ENCODE measurements around the gene ROR2. TPM values are rescaled to one million over a fixed set of nuclear protein-coding genes. Genes with fewer than 3 reads are reported as not detected.

ROR2 gene
- polyA plus RNA-seq, 4 donors = 0.54 to 5.6 (median 3.2) TPM; not detected in 1

- FAIRE-seq (no peak), DNase-seq (no peak)
- Histone ChIP-seq H3K27me3 (ENCODE audit: control insufficient read depth in 3 of 3, insufficient read depth in 3 of 3, low read length in 3 of 3) (no peaks in the 10 kb centered on the region), H3K4me3 (ENCODE audit: low read depth in 1 of 3, low read length in 3 of 3) (no peak overlapping the region), H3K27ac (ENCODE audit: low read depth in 1 of 3, low read length in 2 of 3) (no peak overlapping the region), H3K9me3 (ENCODE audit: control insufficient read depth in 2 of 2, insufficient read depth in 1 of 2, low read depth in 1 of 2, low read length in 1 of 2) (peaks cover 0 to under 1% of the 10 kb centered on the region in 2 donors), H3K36me3 (ENCODE audit: control insufficient read depth in 3 of 3, insufficient read depth in 2 of 3, low read depth in 1 of 3, low read length in 3 of 3) (peaks cover 0 to 3% (median 0%) of the 10 kb centered on the region in 3 donors), H3K4me1 (ENCODE audit: control insufficient read depth in 3 of 3, insufficient read depth in 2 of 3, low read depth in 1 of 3, low read length in 2 of 3) (peaks cover 0 to 28% (median 0%) of the 10 kb centered on the region in 3 donors)
- WGBS, 3 donors = 94% methylated on average over 9 of the region's 9 CpGs
Measured at GRCh38 chr9:91816356-91816755, 133.7 kb downstream of the ROR2 start.

GRCh38 chr9:91815896-91816295 is 134.1 kb downstream of the ROR2 start:
- Histone ChIP-seq H3K36me3 (ENCODE audit: control insufficient read depth in 3 of 3, insufficient read depth in 2 of 3, low read depth in 1 of 3, low read length in 3 of 3) (peaks cover 0 to 3% (median 0%) of the 10 kb centered on the region in 3 donors), H3K9me3 (ENCODE audit: control insufficient read depth in 2 of 2, insufficient read depth in 1 of 2, low read depth in 1 of 2, low read length in 1 of 2) (no peaks in the 10 kb centered on the region), H3K27ac (ENCODE audit: low read depth in 1 of 3, low read length in 2 of 3) (no peak overlapping the region), H3K4me1 (ENCODE audit: control insufficient read depth in 3 of 3, insufficient read depth in 2 of 3, low read depth in 1 of 3, low read length in 2 of 3) (peaks cover 0 to 28% (median 0%) of the 10 kb centered on the region in 3 donors), H3K27me3 (ENCODE audit: control insufficient read depth in 3 of 3, insufficient read depth in 3 of 3, low read length in 3 of 3) (no peaks in the 10 kb centered on the region), H3K4me3 (ENCODE audit: low read depth in 1 of 3, low read length in 3 of 3) (no peak overlapping the region)
- WGBS, 3 donors = 93 to 95% (median 94%) methylated on average over 10 of the region's 10 CpGs
- DNase-seq (no peak), FAIRE-seq (no peak)

GRCh38 chr9:91814753-91815152 is 135.3 kb downstream of the ROR2 start:
- FAIRE-seq = no peak
- no peaks in the 10 kb centered on the region for H3K27me3 ChIP-seq (ENCODE audit: control insufficient read depth in 3 of 3, insufficient read depth in 3 of 3, low read length in 3 of 3)
- peaks cover 0 to 28% (median 0%) of the 10 kb centered on the region in 3 donors for H3K4me1 ChIP-seq (ENCODE audit: control insufficient read depth in 3 of 3, insufficient read depth in 2 of 3, low read depth in 1 of 3, low read length in 2 of 3)
- H3K36me3 ChIP-seq (ENCODE audit: control insufficient read depth in 3 of 3, insufficient read depth in 2 of 3, low read depth in 1 of 3, low read length in 3 of 3) = peaks cover 0 to 13% (median 0%) of the 10 kb centered on the region in 3 donors
- no peak overlapping the region for H3K4me3 ChIP-seq (ENCODE audit: low read depth in 1 of 3, low read length in 3 of 3)
- H3K27ac ChIP-seq (ENCODE audit: low read depth in 1 of 3, low read length in 2 of 3) = no peak overlapping the region
- DNase-seq = no peak
- WGBS, 3 donors = 71 to 75% (median 74%) methylated on average over 8 of the region's 8 CpGs
- no peaks in the 10 kb centered on the region for H3K9me3 ChIP-seq (ENCODE audit: control insufficient read depth in 2 of 2, insufficient read depth in 1 of 2, low read depth in 1 of 2, low read length in 1 of 2)

GRCh38 chr9:91814201-91814600 is 135.8 kb downstream of the ROR2 start:
- no peak overlapping the region for H3K4me3 ChIP-seq (ENCODE audit: low read depth in 1 of 3, low read length in 3 of 3)
- no peaks in the 10 kb centered on the region for H3K9me3 ChIP-seq (ENCODE audit: control insufficient read depth in 2 of 2, insufficient read depth in 1 of 2, low read depth in 1 of 2, low read length in 1 of 2)
- DNase-seq = no peak
- peaks cover 0 to 19% (median 0%) of the 10 kb centered on the region in 3 donors for H3K36me3 ChIP-seq (ENCODE audit: control insufficient read depth in 3 of 3, insufficient read depth in 2 of 3, low read depth in 1 of 3, low read length in 3 of 3)
- 68 to 82% (median 80%) methylated on average over 9 of the region's 9 CpGs for WGBS, 3 donors
- FAIRE-seq = no peak
- H3K27ac ChIP-seq (ENCODE audit: low read depth in 1 of 3, low read length in 2 of 3) = no peak overlapping the region
- H3K27me3 ChIP-seq (ENCODE audit: control insufficient read depth in 3 of 3, insufficient read depth in 3 of 3, low read length in 3 of 3) = no peaks in the 10 kb centered on the region
- peaks cover 0 to 28% (median 0%) of the 10 kb centered on the region in 3 donors for H3K4me1 ChIP-seq (ENCODE audit: control insufficient read depth in 3 of 3, insufficient read depth in 2 of 3, low read depth in 1 of 3, low read length in 2 of 3)

GRCh38 chr9:91813176-91813795 is 136.7 kb downstream of the ROR2 start:
- no peak overlapping the region for H3K4me3 ChIP-seq (ENCODE audit: low read depth in 1 of 3, low read length in 3 of 3)
- FAIRE-seq (no peak), DNase-seq (no peak)
- no peaks in the 10 kb centered on the region for H3K9me3 ChIP-seq (ENCODE audit: control insufficient read depth in 2 of 2, insufficient read depth in 1 of 2, low read depth in 1 of 2, low read length in 1 of 2)
- no peaks in the 10 kb centered on the region for H3K27me3 ChIP-seq (ENCODE audit: control insufficient read depth in 3 of 3, insufficient read depth in 3 of 3, low read length in 3 of 3)
- H3K27ac ChIP-seq (ENCODE audit: low read depth in 1 of 3, low read length in 2 of 3) = peak overlapping the region in 2 of 3 donors; percentile 42 to 45
- WGBS, 3 donors = 79 to 85% (median 82%) methylated on average over 11 of the region's 11 CpGs
- H3K36me3 ChIP-seq (ENCODE audit: control insufficient read depth in 3 of 3, insufficient read depth in 2 of 3, low read depth in 1 of 3, low read length in 3 of 3) = peaks cover 0 to 19% (median 0%) of the 10 kb centered on the region in 3 donors
- H3K4me1 ChIP-seq (ENCODE audit: control insufficient read depth in 3 of 3, insufficient read depth in 2 of 3, low read depth in 1 of 3, low read length in 2 of 3) = peaks cover 0 to 24% (median 0%) of the 10 kb centered on the region in 3 donors

- Histone ChIP-seq H3K27ac (ENCODE audit: low read depth in 1 of 3, low read length in 2 of 3) (no peak overlapping the region), H3K9me3 (ENCODE audit: control insufficient read depth in 2 of 2, insufficient read depth in 1 of 2, low read depth in 1 of 2, low read length in 1 of 2) (no peaks in the 10 kb centered on the region), H3K36me3 (ENCODE audit: control insufficient read depth in 3 of 3, insufficient read depth in 2 of 3, low read depth in 1 of 3, low read length in 3 of 3) (peaks cover 0 to 19% (median 0%) of the 10 kb centered on the region in 3 donors), H3K4me1 (ENCODE audit: control insufficient read depth in 3 of 3, insufficient read depth in 2 of 3, low read depth in 1 of 3, low read length in 2 of 3) (peaks cover 0 to 13% (median 0%) of the 10 kb centered on the region in 3 donors), H3K27me3 (ENCODE audit: control insufficient read depth in 3 of 3, insufficient read depth in 3 of 3, low read length in 3 of 3) (no peaks in the 10 kb centered on the region), H3K4me3 (ENCODE audit: low read depth in 1 of 3, low read length in 3 of 3) (no peak overlapping the region)
- WGBS, 3 donors = 87 to 90% (median 87%) methylated on average over 14 of the region's 14 CpGs
- DNase-seq = no peak
- no peak for FAIRE-seq
Measured at GRCh38 chr9:91812191-91812590, 137.8 kb downstream of the ROR2 start.

- H3K4me3 ChIP-seq (ENCODE audit: low read depth in 1 of 3, low read length in 3 of 3) = no peak overlapping the region
- H3K27me3 ChIP-seq (ENCODE audit: control insufficient read depth in 3 of 3, insufficient read depth in 3 of 3, low read length in 3 of 3) = no peaks in the 10 kb centered on the region
- no peaks in the 10 kb centered on the region for H3K9me3 ChIP-seq (ENCODE audit: control insufficient read depth in 2 of 2, insufficient read depth in 1 of 2, low read depth in 1 of 2, low read length in 1 of 2)
- 82 to 90% (median 89%) methylated on average over 18 to 19 of the region's 19 CpGs for WGBS, 3 donors
- H3K36me3 ChIP-seq (ENCODE audit: control insufficient read depth in 3 of 3, insufficient read depth in 2 of 3, low read depth in 1 of 3, low read length in 3 of 3) = peaks cover 0 to 19% (median 0%) of the 10 kb centered on the region in 3 donors
- H3K27ac ChIP-seq (ENCODE audit: low read depth in 1 of 3, low read length in 2 of 3) = no peak overlapping the region
- peaks cover 0 to 7% (median 0%) of the 10 kb centered on the region in 3 donors for H3K4me1 ChIP-seq (ENCODE audit: control insufficient read depth in 3 of 3, insufficient read depth in 2 of 3, low read depth in 1 of 3, low read length in 2 of 3)
- DNase-seq (no peak), FAIRE-seq (no peak)
Measured at GRCh38 chr9:91811024-91811909, 138.8 kb downstream of the ROR2 start.

GRCh38 chr9:91810286-91810905 is 139.6 kb downstream of the ROR2 start:
- 87 to 94% (median 89%) methylated on average over 26 of the region's 26 CpGs for WGBS, 3 donors
- DNase-seq (no peak), FAIRE-seq (no peak)
- Histone ChIP-seq H3K4me3 (ENCODE audit: low read depth in 1 of 3, low read length in 3 of 3) (no peak overlapping the region), H3K4me1 (ENCODE audit: control insufficient read depth in 3 of 3, insufficient read depth in 2 of 3, low read depth in 1 of 3, low read length in 2 of 3) (peaks cover 0 to 7% (median 0%) of the 10 kb centered on the region in 3 donors), H3K36me3 (ENCODE audit: control insufficient read depth in 3 of 3, insufficient read depth in 2 of 3, low read depth in 1 of 3, low read length in 3 of 3) (peaks cover 0 to 19% (median 0%) of the 10 kb centered on the region in 3 donors), H3K27me3 (ENCODE audit: control insufficient read depth in 3 of 3, insufficient read depth in 3 of 3, low read length in 3 of 3) (no peaks in the 10 kb centered on the region), H3K27ac (ENCODE audit: low read depth in 1 of 3, low read length in 2 of 3) (no peak overlapping the region), H3K9me3 (ENCODE audit: control insufficient read depth in 2 of 2, insufficient read depth in 1 of 2, low read depth in 1 of 2, low read length in 1 of 2) (no peaks in the 10 kb centered on the region)

All from small intestine (tissue), 7 donors.